HEK293T (cell line): Measurements from ENCODE around the gene RAB34.
"Not testable (repeated sequence)": the region's sequence is repeated elsewhere in the genome, so short reads cannot be mapped to it uniquely, and the experiment has no call there.

ENCODE experiments used
- CTCF ChIA-PET: fragments of 350-600 bp; formaldehyde crosslinking; extraction: SDS; loops from one replicate; lab custom pipeline; 2021; ENCODE audit warnings: antibody characterized with exemption, inconsistent platforms; lab: Yijun Ruan, JAX
- POLR2A ChIA-PET: fragments of 350-600 bp; formaldehyde crosslinking; extraction: SDS; loops from one replicate; lab custom pipeline; 2020; ENCODE audit warnings: antibody characterized with exemption, inconsistent platforms; lab: Yijun Ruan, JAX
- DNase-seq: peaks from one replicate; pipeline ENCODE4 v3.0.0; 2012; ENCODE audit warnings: mixed read lengths; ENCODE audit errors: extremely low spot score
- ARNT ChIP-seq: fragments of 450-650 bp; IDR thresholded peaks from 2 replicates; pipeline ENCODE4 v1.6.1; 2017; ENCODE audit warnings: mild to moderate bottlenecking
- BHLHE40 ChIP-seq: fragments of 450-650 bp; IDR thresholded peaks from 2 replicates; pipeline ENCODE4 v1.6.1; 2016; ENCODE audit warnings: mild to moderate bottlenecking, moderate library complexity, borderline replicate concordance
- CTBP1 ChIP-seq: fragments of 450-650 bp; IDR thresholded peaks from 2 replicates; pipeline ENCODE4 v1.6.1; 2016; ENCODE audit warnings: borderline replicate concordance
- ELF4 ChIP-seq: fragments of 450-650 bp; IDR thresholded peaks from 2 replicates; pipeline ENCODE4 v1.6.1; 2017; ENCODE audit warnings: antibody characterized with exemption
- FOXA1 ChIP-seq: fragments of 450-650 bp; IDR thresholded peaks from 2 replicates; pipeline ENCODE4 v1.6.1; 2016; ENCODE audit warnings: mild to moderate bottlenecking
- FOXK2 ChIP-seq: fragments of 450-650 bp; IDR thresholded peaks from 2 replicates; pipeline ENCODE4 v1.6.1; 2016; ENCODE audit warnings: mild to moderate bottlenecking
- FOXM1 ChIP-seq: fragments of 450-650 bp; IDR thresholded peaks from 2 replicates; pipeline ENCODE4 v1.6.1; 2017; ENCODE audit warnings: mild to moderate bottlenecking, borderline replicate concordance
- HDGF ChIP-seq: fragments of 450-650 bp; IDR thresholded peaks from 2 replicates; pipeline ENCODE4 v1.6.1; 2017; ENCODE audit warnings: antibody characterized with exemption, borderline replicate concordance
- L3MBTL2 ChIP-seq: fragments of 450-650 bp; conservative IDR thresholded peaks from 2 replicates; pipeline ENCODE4 v1.6.1; 2016; ENCODE audit warnings: mild to moderate bottlenecking
- LEF1 ChIP-seq: fragments of 450-650 bp; IDR thresholded peaks from 2 replicates; pipeline ENCODE4 v1.6.1; 2017; ENCODE audit warnings: mild to moderate bottlenecking, borderline replicate concordance
- NFRKB ChIP-seq: fragments of 450-650 bp; IDR thresholded peaks from 2 replicates; pipeline ENCODE4 v1.6.1; 2016; ENCODE audit warnings: mild to moderate bottlenecking, moderate library complexity
- PKNOX1 ChIP-seq: fragments of 450-650 bp; IDR thresholded peaks from 2 replicates; pipeline ENCODE4 v1.6.1; 2016
- SP1 ChIP-seq: fragments of 450-650 bp; IDR thresholded peaks from 2 replicates; pipeline ENCODE4 v1.6.1; 2017
- SUZ12 ChIP-seq: fragments of 450-650 bp; IDR thresholded peaks from 2 replicates; pipeline ENCODE4 v1.6.1; 2016; ENCODE audit warnings: mild to moderate bottlenecking
- TARDBP ChIP-seq: fragments of 450-650 bp; IDR thresholded peaks from 2 replicates; pipeline ENCODE4 v1.6.1; 2016
- ZNF384 ChIP-seq: fragments of 450-650 bp; IDR thresholded peaks from 2 replicates; pipeline ENCODE4 v1.6.1; 2016

Gene RAB34

GRCh38 chr17:28741358-28742349, 24.0 kb upstream of the RAB34 start:
- TF ChIP-seq BHLHE40 (no peak), ARNT (no peak), FOXK2 (no peak), NFRKB (no peak), LEF1 (no peak), SP1 (no peak), HDGF (no peak), FOXM1 (no peak), ZNF384 (no peak), L3MBTL2 (no peak), CTBP1 (no peak), ELF4 (no peak), SUZ12 (no peak), PKNOX1 (no peak), FOXA1 (no peak), TARDBP (no peak)
- ChIA-PET POLR2A (interaction anchor here (1.0 to 17.2 kb wide), 3 partner anchors 8 to 22 kb away, joined by 4 to 409 read pairs (median 5); partner anchors contain the start of genes NEK8, RPL23A and TLCD1), CTCF (interaction anchor here (0.6 to 2.2 kb wide), 3 partner anchors 14 to 185 kb away, joined by 3 to 12 read pairs (median 7); no protein-coding TSS in a partner anchor)
- DNase-seq: no peak

- no peak for TF ChIP-seq L3MBTL2
- TF ChIP-seq NFRKB: no peak
- TF ChIP-seq BHLHE40: no peak
- TF ChIP-seq FOXK2: no peak
- TF ChIP-seq CTBP1: no peak
- ChIA-PET CTCF (interaction anchor here (0.6 to 2.2 kb wide), 2 partner anchors 13 to 186 kb away, joined by 3 to 12 read pairs; no protein-coding TSS in a partner anchor), POLR2A (interaction anchor here (1.0 to 17.2 kb wide), 3 partner anchors 9 to 21 kb away, joined by 4 to 409 read pairs (median 5); partner anchors contain the start of genes NEK8, RPL23A and TLCD1)
- no peak for DNase-seq
Observed at GRCh38 chr17:28740406-28741357, 23.0 kb upstream of the RAB34 start.

GRCh38 chr17:28738680-28739384, 21.2 kb upstream of the RAB34 start:
- ChIA-PET CTCF (no interaction called here), POLR2A (interaction anchor here (1.2 kb wide), 1 partner anchor 11 kb away, joined by 4 read pairs; no protein-coding TSS in a partner anchor)
- TF ChIP-seq FOXA1: no peak
- DNase-seq: no peak

GRCh38 chr17:28737770-28738679, 20.4 kb upstream of the RAB34 start:
- CTCF ChIA-PET: no interaction called here
- POLR2A ChIA-PET: interaction anchor here (1.2 kb wide), 1 partner anchor 10 kb away, joined by 4 read pairs; no protein-coding TSS in a partner anchor
- DNase-seq: no peak
- TF ChIP-seq L3MBTL2 (no peak), CTBP1 (no peak), ELF4 (no peak), ZNF384 (no peak), SP1 (no peak), FOXK2 (no peak), SUZ12 (no peak), ARNT (no peak), TARDBP (no peak), FOXM1 (no peak), NFRKB (no peak), HDGF (no peak), PKNOX1 (no peak), LEF1 (no peak)

- CTCF ChIA-PET: no interaction called here
- TF ChIP-seq HDGF: no peak
- no peak for TF ChIP-seq FOXK2
- TF ChIP-seq ZNF384: no peak
- no peak for TF ChIP-seq LEF1
- no peak for TF ChIP-seq FOXA1
- no peak for TF ChIP-seq SUZ12
- TF ChIP-seq CTBP1: no peak
- TF ChIP-seq FOXM1: no peak
- no peak for TF ChIP-seq ELF4
- no peak for TF ChIP-seq TARDBP
- no peak for TF ChIP-seq PKNOX1
- TF ChIP-seq ARNT: no peak
- TF ChIP-seq L3MBTL2: no peak
- TF ChIP-seq NFRKB: no peak
- no peak for DNase-seq
- POLR2A ChIA-PET: no interaction called here
Observed at GRCh38 chr17:28737316-28737715, 19.6 kb upstream of the RAB34 start.

GRCh38 chr17:28735913-28736769, 18.5 kb upstream of the RAB34 start:
- DNase-seq: not testable (repeated sequence)
- ChIA-PET POLR2A (interaction anchor here (1.2 to 2.2 kb wide), 4 partner anchors 7 to 16 kb away, joined by 3 to 11 read pairs (median 4); partner anchors contain the start of genes RPL23A, TLCD1 and TRAF4), CTCF (interaction anchor here (1.3 kb wide), 1 partner anchor 9 kb away, joined by 8 read pairs; the partner anchor contains the start of gene TLCD1)
